ENCODE measurements around the gene LIME1.

The LIME1 gene

DNA sequence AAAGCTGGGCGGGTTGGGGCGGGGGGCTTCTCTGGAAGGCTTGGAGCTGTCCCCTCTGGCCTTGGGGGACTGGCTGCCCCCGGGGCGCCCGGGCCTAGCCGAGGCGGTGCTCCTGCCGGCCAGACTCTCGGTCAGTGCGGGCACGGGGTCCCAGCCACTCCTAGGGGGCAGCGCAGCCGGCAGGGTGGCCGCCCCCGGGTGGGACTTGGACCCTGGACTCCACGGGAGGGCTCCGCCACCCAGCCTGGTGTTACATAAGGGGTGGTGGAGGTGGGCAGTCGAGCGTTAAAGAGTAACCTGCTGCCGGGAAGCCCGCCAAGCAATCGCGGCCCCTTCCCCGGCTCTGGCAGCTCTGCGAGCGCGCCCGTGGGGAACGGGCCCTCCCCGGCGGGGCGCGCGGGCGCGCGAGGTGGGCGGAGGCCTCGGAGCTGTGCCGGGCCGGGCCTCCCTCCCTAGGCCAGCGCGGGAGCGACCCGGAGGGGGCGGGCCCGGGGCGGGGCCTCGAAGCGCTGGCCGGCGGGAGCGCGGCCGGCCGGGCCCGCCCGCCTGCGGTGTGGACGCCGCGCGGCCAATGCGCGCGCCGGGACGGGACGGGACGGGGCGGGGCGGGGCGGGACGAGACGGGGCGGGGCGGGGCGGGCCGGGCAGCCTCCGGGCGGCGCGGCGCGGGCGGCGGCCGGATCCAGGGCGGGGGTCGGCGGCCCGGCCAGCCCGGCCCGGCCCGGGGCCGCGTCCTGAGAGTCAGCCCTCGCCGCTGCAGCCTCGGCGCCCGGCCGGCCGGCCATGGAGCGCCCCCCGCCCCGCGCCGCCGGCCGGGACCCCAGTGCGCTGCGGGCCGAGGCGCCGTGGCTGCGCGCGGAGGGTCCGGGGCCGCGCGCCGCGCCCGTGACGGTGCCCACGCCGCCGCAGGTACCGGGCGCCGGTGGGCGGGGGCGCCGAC is 2.9 kb downstream of the LIME1 start, which contains the start of gene SLC2A4RG:
Gene SLC2A4RG (plus strand): TSS at position 647 of the 940 bp plus-strand sequence. CDS start 137 bp downstream, at position 784.
- DNase-seq: no peak

DNA sequence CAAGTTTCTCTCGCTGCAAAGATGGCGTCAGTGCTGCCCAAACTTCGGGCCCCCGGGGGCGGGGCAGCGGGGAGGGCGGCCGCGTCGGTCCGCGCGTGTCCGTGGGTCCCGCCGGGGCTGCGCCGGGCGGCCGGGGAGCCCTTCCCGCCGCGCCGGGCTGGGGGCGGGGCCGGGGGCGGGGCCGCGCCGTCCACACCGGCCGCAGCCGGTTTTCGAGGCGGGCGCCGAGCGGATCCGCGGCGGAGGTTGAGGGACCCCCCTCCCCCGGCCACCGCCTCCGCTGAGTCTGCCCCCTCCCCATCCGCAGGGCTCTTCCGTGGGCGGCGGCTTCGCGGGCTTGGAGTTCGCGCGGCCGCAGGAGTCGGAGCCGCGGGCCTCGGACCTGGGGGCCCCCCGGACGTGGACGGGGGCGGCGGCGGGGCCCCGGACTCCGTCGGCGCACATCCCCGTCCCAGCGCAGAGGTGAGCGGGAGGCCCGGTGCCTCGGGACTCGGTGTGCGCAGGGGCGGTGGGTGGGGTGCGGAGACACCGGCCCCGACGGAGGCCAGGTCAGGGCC is 3.7 kb downstream of the LIME1 start:
- DNase-seq: no peak

DNA sequence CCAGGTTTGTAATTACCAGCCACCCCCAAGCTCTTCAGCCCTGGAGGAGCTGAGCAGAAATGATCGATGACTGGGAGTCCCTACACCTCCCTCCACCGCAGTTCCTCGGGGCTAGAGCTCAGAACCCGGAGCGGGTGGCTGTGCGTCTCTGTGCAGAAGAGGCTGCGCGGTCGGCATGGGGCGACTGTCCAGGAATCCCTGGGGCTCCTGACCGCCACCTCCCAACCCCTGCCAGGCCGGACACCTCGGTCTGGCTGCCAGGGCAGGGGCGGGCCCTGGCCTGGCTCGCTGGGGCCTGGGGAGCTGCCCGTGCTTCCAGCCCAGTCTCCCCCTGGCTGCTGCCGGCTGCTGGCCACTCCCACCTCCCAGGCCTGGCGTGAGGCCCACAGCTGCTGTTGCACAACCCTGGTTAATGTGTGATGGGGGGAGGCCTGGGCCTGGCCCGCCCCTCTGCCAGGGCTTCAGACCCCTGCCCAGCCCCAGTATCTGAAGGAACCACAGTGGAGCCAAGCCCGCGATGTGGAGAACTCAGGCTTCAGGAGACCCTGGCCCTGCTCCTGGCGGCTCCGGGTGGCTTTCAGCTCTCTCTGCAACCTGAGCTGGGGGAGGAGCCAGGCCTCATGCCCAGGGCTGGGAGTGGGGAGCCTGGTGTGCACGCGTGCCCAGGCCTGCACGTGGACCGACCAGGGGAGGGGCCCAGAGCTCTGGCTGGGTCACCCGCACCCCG is 4.3 kb downstream of the LIME1 start:
- DNase-seq: no peak

- DNase-seq: no peak
These were observed 4.9 kb downstream of the LIME1 start for GRCh38 chr20:63741354-63741675.

- DNase-seq: no peak
These were observed 5.4 kb downstream of the LIME1 start for GRCh38 chr20:63741676-63742380.

DNA sequence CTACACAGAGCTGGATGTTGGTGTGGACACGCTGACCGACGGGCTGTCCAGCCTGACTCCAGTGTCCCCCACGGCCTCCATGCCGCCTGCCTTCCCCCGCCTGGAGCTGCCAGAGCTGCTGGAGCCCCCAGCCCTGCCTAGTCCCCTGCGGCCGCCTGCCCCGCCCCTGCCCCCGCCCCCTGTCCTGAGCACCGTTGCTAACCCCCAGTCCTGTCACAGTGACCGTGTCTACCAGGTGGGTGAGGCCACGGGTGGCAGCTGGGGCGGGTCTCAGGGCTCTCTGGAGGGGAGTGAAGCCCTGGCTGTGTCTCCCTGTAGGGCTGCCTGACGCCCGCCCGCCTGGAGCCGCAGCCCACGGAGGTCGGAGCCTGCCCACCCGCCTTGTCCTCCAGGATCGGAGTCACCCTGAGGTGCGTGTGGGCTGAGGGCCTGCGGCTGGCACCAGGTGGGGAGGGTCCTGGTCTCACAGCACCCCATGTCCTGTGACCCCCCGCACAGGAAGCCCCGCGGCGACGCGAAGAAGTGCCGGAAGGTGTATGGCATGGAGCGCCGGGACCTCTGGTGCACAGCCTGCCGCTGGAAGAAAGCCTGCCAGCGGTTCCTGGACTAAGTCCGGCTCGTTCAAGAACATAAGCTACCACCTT is 6.0 kb downstream of the LIME1 start:
- no peak for DNase-seq

DNA sequence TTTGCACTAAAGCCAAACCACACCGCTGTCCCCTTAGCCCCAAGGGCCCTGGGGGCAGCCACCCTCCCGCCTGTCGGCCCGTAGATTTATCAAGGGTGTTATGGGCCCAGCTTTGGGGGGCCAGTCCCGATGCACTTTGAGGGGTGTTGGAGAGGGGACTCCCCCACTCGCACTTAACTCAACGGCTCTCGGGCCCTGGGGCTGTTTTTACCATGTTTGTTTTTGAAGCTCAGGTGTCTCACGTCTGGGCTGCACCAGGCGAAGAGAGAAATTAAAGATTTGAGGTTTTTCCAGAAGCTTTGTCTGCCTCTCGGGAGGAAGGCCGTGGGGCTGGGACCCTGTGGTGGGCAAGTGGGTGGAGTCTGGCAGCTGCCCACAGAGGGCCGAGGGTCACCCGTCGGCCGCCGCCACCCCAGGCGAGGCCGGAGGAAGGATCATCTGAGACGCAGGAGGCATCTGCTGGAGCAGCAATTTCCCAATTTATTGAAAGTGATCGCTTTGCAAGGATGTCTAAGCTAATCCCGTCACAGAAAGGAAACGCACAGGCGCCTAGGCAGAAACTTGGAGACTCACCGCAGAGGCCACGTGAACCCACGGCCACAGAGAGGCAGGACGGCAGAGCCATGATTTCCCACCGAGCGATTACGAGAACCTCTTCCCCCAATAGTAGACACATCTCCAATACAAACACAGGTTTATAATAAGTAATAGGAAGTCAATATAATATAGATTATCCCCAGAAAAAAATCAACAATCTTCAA is 6.9 kb downstream of the LIME1 start:
- no peak for DNase-seq

GRCh38 chr20:63744158-63744557 is 7.7 kb downstream of the LIME1 start:
- DNase-seq: no peak

DNA sequence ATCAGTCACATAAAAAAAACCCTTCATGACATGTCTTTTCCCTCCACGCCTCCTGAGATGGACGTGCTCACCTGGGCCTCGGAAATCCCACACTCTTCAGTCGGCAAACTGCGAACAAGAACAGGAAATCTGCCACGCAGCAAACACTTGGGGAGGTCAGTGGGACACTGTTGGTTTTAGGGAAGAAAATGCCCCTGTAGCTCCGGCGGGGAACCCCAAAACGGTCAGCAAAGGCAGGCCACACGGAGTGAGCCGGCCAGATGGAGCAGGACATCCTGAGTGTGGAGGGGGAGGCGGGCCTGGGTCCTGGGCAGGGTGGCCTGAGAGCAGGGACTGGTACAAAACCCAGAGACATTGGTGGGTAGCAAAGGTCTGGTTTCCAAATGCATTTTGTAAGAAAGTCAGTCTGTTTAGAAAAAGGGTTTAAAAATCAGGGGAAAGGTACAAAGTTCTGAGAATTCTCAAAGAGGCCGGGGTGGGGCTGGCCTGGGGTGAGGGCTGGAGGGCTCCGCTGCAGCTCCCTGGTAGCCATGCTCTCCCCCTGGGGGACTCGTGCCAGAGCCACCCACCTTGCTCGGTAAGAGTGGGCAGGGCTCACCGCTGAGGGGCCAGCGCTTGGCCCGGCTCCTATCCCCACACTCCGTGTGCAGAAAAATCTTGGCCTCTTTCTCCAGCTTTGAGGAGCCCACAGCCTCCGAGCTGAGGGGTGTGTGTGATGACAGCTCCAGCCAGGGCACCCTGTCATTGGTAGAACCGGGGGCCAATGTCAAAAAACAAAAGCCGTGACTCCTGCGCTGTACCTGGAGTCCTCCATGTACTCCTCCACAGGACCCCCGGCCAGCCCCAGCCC is 8.3 kb downstream of the LIME1 start:
- no peak for DNase-seq

DNA sequence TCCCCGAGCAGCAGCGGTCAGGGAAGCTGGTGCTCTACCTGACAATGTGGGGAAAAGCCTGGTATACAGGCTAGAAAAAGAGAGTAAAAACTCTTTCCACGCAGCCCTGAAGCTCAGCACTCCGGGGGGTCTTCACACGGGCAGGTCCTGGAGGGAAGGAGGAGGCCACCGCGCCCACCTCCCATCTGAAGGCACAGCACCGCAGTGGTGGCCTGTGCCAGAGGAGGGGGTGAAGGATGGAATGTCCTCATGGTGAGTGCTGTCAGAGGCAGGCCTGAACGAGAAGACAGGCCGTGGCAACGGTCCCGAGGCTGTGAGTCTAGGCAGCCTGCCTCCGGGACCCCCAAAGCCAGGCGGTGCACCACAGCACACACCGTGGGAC is 9.0 kb downstream of the LIME1 start:
- no peak for DNase-seq

GRCh38 chr20:63745961-63746731 is 9.7 kb downstream of the LIME1 start:
- DNase-seq: no peak

- no peak for DNase-seq
These were observed 10.4 kb downstream of the LIME1 start for GRCh38 chr20:63746751-63747315.

DNA sequence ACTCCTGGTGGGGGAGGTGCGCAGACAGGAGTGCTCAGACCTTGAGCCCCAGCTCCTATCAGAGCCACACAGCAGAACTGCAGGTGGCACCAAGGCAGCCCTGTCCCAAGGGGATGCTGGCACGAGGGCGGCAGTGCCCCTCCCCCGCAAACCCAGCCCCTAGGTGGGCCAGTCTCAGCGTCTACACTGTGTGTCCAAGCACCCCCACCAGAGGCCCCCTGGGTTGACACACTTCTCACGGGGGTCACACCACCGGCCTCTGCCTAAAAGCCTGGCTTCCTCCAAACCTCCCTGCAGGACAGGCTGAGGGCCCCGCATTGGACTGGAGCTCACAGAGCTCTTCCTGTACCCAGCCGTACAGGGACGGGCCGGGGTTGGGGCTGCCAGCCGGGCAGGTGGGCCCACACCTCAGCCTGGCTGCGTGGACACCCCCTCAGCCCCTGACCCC is 11.2 kb downstream of the LIME1 start:
- DNase-seq: no peak

DNA sequence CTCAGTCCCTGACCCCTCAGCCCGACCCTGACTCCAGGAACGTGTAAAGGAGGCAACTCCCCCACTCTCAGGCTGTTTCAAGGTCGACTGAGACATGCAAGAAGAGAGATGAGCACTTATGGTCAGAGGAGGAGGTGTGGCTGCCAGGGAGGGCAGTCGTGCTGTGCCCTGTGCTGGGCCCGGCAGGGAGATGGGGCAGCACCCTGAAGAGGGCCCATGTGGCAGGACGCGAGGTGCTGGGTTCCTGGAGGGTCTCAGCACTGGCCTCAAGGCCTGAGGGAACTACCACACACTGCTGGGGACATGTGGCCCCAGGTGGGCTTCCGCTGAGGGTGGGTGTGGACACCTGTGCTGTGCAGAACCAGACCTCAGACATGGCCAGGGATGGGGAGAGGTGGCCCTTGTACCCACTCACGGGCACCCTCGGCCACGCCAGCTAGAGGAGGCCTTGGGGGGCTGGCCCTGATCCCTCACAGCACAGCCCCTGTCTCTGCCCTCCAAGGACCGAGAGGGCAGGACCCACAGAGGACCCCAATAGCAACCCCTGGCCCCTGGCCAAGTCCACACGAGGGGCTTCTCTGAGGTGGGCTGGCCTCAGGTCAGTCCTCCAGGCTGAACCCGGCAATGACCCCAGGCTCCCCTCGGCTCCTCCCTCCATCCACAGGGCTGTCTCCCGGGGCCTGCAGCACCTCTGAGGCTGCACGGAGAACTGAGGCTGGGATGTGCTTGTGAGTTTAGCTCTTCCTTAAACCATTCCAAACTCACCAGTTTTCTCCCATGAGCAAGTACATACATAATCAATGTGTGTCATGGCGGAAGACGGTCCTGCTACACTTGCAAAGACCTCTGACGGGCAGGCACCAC is 11.8 kb downstream of the LIME1 start:
- no peak for DNase-seq

GRCh38 chr20:63748934-63749270 is 12.4 kb downstream of the LIME1 start:
- DNase-seq: no peak

DNA sequence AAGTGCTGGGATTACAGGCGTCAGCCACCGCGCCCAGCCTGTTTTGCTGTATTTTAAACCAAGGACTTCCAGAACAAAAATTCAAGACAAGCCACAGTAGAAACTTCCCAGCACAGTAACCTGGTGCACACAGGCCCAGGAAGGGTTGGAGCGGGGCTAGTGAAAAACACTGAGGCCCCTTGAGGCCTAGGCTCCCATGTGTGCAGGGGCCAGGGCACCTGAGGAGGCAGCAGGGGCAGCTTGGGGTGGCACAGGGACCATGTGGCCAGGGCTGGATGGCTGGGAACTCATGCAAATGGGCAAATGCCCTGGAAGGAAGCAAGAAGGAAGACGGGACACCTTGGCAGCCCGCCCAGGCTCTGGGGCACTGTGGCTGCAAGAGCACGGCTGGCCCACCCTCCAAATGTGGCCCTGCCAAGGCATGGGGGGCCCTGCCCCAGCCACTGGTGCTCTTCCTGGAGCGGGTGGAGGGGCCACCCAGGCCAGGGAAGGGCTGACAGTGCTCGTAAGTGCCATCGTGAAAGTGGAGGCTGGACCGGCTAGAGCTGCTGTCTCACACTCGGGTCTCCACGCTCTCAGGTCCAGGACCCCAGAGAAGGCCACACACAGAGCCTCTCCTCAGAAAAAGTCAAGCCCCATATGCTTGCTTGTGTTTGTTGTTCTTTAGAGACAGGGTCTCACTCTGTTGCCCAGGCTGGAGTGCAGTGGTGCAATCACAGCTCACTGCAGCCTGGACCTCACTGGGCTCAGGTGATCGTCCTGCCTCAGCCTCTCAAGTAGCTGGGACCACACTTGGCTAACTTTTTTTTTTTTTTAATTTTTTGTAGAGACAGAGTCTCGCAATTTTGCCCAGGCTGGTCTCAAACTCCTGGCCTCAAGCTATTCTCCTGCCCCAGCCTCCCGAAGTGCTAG is 13.4 kb downstream of the LIME1 start:
- no peak for DNase-seq

DNA sequence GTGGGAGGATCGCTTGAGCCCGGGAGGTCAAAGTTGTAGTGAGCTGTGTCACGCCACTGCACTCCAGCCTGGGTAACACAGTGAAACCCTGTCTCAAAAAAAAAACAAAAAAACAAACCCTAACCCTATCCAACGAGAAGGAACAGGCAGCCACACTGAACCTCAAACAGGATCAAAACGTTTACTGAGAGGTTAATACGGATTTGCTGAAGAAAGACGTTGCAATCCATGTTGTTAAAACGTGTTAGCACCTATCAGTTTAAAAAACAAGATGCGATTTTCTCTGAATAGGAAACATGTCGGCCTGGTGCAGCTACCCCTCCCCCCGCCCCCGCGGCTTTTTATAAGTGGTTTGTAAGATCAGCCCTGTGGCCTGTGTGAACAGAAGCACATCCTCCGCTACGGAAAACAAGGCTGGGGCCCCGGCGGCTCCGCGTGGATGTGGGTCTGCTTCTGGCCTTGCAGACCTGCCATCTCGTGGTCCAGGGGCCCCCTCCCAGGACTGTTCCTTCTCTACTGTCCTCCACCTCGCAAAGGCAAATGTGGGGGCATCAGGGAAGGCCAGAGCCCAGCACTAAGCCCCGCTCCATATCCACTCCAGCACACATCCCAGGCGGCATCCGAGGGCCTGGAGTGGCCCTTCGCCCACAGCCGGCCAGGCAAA is 14.5 kb downstream of the LIME1 start:
- peak; percentile 50 for DNase-seq

Data from activated T-cell treated with anti-CD3 and anti-CD28 coated beads for 4 hours (primary cell).